Activated CD8-positive, alpha-beta memory T cell treated with anti-CD3 and anti-CD28 coated beads for 36 hours (primary cell): ENCODE results near the gene SENP1. TPM values are rescaled to one million over a fixed set of nuclear protein-coding genes. Genes with fewer than 3 reads are reported as not detected.

Source experiments
- CTCF ChIA-PET: fragments of 350-600 bp; sonication (Branson Sonifier 250); formaldehyde crosslinking; loops from one replicate; lab custom pipeline; 2021; ENCODE audit warnings: antibody characterized with exemption; lab: Charles Lee
- POLR2A ChIA-PET: fragments of 350-600 bp; sonication (Branson Sonifier 250); formaldehyde crosslinking; loops from one replicate; lab custom pipeline; 2021; ENCODE audit warnings: antibody characterized with exemption; lab: Charles Lee
- total RNA-seq, 2 experiments: library from RNA; stranded (reverse); gene quantifications; one replicate each; pipeline ENCODE4 v1.2.3, GENCODE V29; 2021

The SENP1 gene
- total RNA-seq, 2 experiments from 2014 or later: 48.3 to 48.6 TPM

- POLR2A ChIA-PET: no interaction called here
- CTCF ChIA-PET: no interaction called here
Measured at GRCh38 chr12:48027183-48028002, 78.5 kb downstream of the SENP1 start.

- CTCF ChIA-PET: no interaction called here
- POLR2A ChIA-PET: no interaction called here
Measured at GRCh38 chr12:48026060-48026827, 79.6 kb downstream of the SENP1 start.

GRCh38 chr12:48025281-48025680 is 80.6 kb downstream of the SENP1 start:
- POLR2A ChIA-PET: no interaction called here
- CTCF ChIA-PET: no interaction called here

- ChIA-PET CTCF (no interaction called here), POLR2A (no interaction called here)
Measured at GRCh38 chr12:48024735-48025134, 81.1 kb downstream of the SENP1 start.

- ChIA-PET POLR2A (no interaction called here), CTCF (no interaction called here)
Measured at GRCh38 chr12:48023386-48023785, 82.5 kb downstream of the SENP1 start.

GRCh38 chr12:48022676-48023385 is 83.0 kb downstream of the SENP1 start:
- ChIA-PET CTCF (no interaction called here), POLR2A (no interaction called here)

- CTCF ChIA-PET: interaction anchor here (1.2 kb wide), 1 partner anchor 66 kb away, joined by 3 read pairs; no protein-coding TSS in a partner anchor
- POLR2A ChIA-PET: no interaction called here
Measured at GRCh38 chr12:48022180-48022521, 83.7 kb downstream of the SENP1 start.

- ChIA-PET POLR2A (no interaction called here), CTCF (interaction anchor here (0.8 to 1.2 kb wide), 2 partner anchors 31 to 67 kb away, joined by 3 read pairs; no protein-coding TSS in a partner anchor)
Measured at GRCh38 chr12:48021485-48022179, 84.2 kb downstream of the SENP1 start.

GRCh38 chr12:48019639-48020265 is 86.1 kb downstream of the SENP1 start:
- ChIA-PET CTCF (no interaction called here), POLR2A (no interaction called here)

- ChIA-PET POLR2A (interaction anchor here (0.6 kb wide), 1 partner anchor 25 kb away, joined by 3 read pairs; no protein-coding TSS in a partner anchor), CTCF (no interaction called here)
Measured at GRCh38 chr12:48018618-48018995, 87.3 kb downstream of the SENP1 start.

- ChIA-PET CTCF (no interaction called here), POLR2A (interaction anchor here (0.6 kb wide), 1 partner anchor 26 kb away, joined by 3 read pairs; no protein-coding TSS in a partner anchor)
Measured at GRCh38 chr12:48017921-48018617, 87.8 kb downstream of the SENP1 start.

- ChIA-PET POLR2A (no interaction called here), CTCF (no interaction called here)
Measured at GRCh38 chr12:48017496-48017895, 88.4 kb downstream of the SENP1 start.

GRCh38 chr12:48016373-48017020 is 89.4 kb downstream of the SENP1 start:
- POLR2A ChIA-PET: no interaction called here
- CTCF ChIA-PET: no interaction called here

GRCh38 chr12:48015954-48016353 is 89.9 kb downstream of the SENP1 start:
- ChIA-PET POLR2A (no interaction called here), CTCF (no interaction called here)

GRCh38 chr12:48015129-48015528 is 90.8 kb downstream of the SENP1 start:
- CTCF ChIA-PET: no interaction called here
- POLR2A ChIA-PET: no interaction called here

- POLR2A ChIA-PET: no interaction called here
Measured at GRCh38 chr12:48013287-48013686, 92.6 kb downstream of the SENP1 start.

GRCh38 chr12:48012070-48012469 is 93.8 kb downstream of the SENP1 start:
- POLR2A ChIA-PET: no interaction called here
- CTCF ChIA-PET: no interaction called here

More at GRCh38 chr12:48013287-48013686, 92.6 kb downstream of the SENP1 start:
- CTCF ChIA-PET: interaction anchor here (0.6 kb wide), 2 partner anchors 104 to 448 kb away, joined by 3 read pairs; no protein-coding TSS in a partner anchor
